ENCODE data around the gene NBL1.

Gene NBL1

DNA sequence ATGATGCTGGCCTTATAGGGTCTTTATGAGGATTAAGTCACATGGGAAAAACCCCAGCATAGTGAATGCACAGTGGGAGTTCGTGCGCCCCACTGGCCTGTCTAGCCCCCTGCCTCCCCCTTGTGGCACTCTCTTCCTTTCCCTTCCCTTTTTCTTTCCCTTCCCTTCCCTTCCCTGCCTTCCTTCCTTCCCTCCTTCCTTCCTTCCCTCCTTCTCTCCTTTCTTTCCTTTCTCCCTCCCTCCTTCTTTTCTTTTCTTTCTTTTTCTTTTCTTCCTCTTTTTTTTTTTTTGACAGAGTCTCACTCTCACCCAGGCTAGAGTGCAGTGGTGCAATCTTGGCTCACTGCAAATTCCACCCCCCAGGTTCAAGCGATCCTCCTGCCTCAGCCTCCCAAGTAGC lies 59.2 kb downstream of the NBL1 start:
- DNase-seq (ENCODE audit: low read depth): no peak

- peak; percentile 34 for DNase-seq (ENCODE audit: low read depth)
Measured at GRCh38 chr1:19704247-19705113, 60.4 kb downstream of the NBL1 start.

DNA sequence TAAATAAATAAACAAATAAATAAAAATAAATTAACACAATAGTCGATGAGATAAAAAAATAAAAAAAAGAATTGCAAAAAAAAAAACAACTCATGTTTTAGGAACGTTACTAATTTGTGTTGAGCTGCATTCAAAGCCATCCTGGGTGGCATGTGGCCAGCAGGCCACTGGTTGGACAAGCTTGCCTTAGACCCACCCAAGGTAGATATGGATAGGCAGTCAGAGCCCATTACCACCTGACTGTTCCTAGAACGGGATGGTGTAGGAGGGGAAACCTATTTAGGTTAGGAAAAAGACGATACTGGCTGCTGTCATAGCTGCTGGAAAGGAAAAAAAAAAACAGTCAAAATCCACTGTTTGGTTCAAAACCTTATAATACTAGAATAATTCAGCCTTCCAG lies 61.4 kb downstream of the NBL1 start:
- no peak for DNase-seq (ENCODE audit: low read depth)

- DNase-seq (ENCODE audit: low read depth): no peak
Measured at GRCh38 chr1:19706136-19706535, 62.0 kb downstream of the NBL1 start.

Data from stimulated activated CD4-positive, alpha-beta T cell treated with anti-CD3 and anti-CD28 coated beads, Interleukin-2, amount 100 ng/mL, for 4 hours (primary cell).